Measurements from ENCODE around the gene DLG1. TPM values are rescaled to one million over a fixed set of nuclear protein-coding genes. Genes with fewer than 3 reads are reported as not detected.

Gene DLG1
- total RNA-seq, 1 experiment from 2014 or later = 107 TPM

DNA sequence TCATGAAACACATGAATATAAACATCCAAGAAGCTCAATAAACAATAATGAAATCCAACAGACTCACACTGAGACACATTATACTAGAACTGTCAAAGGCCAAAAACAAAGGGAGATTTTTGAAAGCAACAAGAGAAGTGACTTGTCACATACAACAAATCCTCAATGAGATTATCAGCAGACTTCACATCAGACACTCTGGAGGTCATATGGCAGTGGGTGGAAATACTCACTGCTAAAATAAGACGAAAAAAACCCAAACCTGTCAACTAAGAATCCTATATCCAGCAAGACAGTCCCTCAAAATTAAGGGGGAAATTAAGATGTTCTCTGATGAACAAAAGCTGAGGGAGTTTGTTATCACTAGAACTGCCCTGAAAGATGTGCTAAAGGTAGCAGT is 143.4 kb downstream of the DLG1 start:
- TF ChIP-seq EZH2 (IDR thresholded peaks at IDR 0.05; ENCODE audit: borderline replicate concordance, low read depth, low read length, poor library complexity, severe bottlenecking) = no peak
- TF ChIP-seq, protein P1, sequence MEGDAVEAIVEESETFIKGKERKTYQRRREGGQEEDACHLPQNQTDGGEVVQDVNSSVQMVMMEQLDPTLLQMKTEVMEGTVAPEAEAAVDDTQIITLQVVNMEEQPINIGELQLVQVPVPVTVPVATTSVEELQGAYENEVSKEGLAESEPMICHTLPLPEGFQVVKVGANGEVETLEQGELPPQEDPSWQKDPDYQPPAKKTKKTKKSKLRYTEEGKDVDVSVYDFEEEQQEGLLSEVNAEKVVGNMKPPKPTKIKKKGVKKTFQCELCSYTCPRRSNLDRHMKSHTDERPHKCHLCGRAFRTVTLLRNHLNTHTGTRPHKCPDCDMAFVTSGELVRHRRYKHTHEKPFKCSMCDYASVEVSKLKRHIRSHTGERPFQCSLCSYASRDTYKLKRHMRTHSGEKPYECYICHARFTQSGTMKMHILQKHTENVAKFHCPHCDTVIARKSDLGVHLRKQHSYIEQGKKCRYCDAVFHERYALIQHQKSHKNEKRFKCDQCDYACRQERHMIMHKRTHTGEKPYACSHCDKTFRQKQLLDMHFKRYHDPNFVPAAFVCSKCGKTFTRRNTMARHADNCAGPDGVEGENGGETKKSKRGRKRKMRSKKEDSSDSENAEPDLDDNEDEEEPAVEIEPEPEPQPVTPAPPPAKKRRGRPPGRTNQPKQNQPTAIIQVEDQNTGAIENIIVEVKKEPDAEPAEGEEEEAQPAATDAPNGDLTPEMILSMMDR (conservative IDR thresholded peaks at IDR 0.05; ENCODE audit: low read depth, low read length) = no peak
- H3K36me3 ChIP-seq (ENCODE audit: insufficient read depth, low read length, poor library complexity, severe bottlenecking) = peaks cover 6% of the 10 kb centered on the region
- BruUV-seq (replicated peaks) = no TSS peak
- DNase-seq (ENCODE audit: low spot score) = peak; percentile 19
- peaks cover 30% of the 10 kb centered on the region for H3K9me3 ChIP-seq (ENCODE audit: low read depth, low read length, poor library complexity, severe bottlenecking)
- no peak overlapping the region for H3K27ac ChIP-seq (ENCODE audit: low read depth, low read length, poor library complexity, severe bottlenecking)
- no peaks in the 10 kb centered on the region for H3K27me3 ChIP-seq (replicated peaks; ENCODE audit: insufficient read depth, low read depth, low read length, poor library complexity)
- POLR2A ChIA-PET (ENCODE audit: low non-redundant PET) = no interaction called here
- H3K4me3 ChIP-seq (ENCODE audit: low read depth, low read length, poor library complexity, severe bottlenecking) = no peak overlapping the region
- H3K4me1 ChIP-seq (ENCODE audit: insufficient read depth, low read length, poor library complexity, severe bottlenecking) = peaks cover 14% of the 10 kb centered on the region
- intact Hi-C loops (cut with micrococcal nuclease; ENCODE audit: unreplicated experiment) = no loop called here
- CTCF ChIA-PET = no interaction called here

DNA sequence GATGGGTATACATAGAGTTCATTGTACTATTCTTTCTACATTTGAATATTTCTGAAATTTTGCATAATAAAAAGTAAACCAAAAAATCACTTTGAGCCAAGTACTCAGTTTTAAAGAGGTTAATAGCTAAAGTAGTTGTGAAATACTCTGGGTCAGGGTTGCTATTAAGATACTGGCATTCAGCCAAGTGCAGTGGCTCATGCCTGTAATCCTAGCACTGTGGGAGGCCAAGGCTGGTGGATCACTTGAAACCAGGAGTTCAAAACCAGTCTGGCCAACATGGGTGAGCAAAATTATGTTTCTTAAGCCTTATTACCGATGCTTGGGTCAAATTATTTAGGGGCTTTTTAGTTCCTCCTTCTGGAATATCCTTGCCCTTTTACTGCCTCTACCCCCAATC is 146.8 kb downstream of the DLG1 start:
- H3K4me3 ChIP-seq (ENCODE audit: low read depth, low read length, poor library complexity, severe bottlenecking) = no peak overlapping the region
- peaks cover 20% of the 10 kb centered on the region for H3K9me3 ChIP-seq (ENCODE audit: low read depth, low read length, poor library complexity, severe bottlenecking)
- ChIA-PET POLR2A (ENCODE audit: low non-redundant PET) (no interaction called here), CTCF (no interaction called here)
- no peak overlapping the region for H3K27ac ChIP-seq (ENCODE audit: low read depth, low read length, poor library complexity, severe bottlenecking)
- intact Hi-C loops (cut with micrococcal nuclease; ENCODE audit: unreplicated experiment) = no loop called here
- TF ChIP-seq EZH2 (IDR thresholded peaks at IDR 0.05; ENCODE audit: borderline replicate concordance, low read depth, low read length, poor library complexity, severe bottlenecking) = no peak
- no peaks in the 10 kb centered on the region for H3K27me3 ChIP-seq (replicated peaks; ENCODE audit: insufficient read depth, low read depth, low read length, poor library complexity)
- H3K4me1 ChIP-seq (ENCODE audit: insufficient read depth, low read length, poor library complexity, severe bottlenecking) = peaks cover 24% of the 10 kb centered on the region
- DNase-seq (ENCODE audit: low spot score) = peak; percentile 72
- peaks cover 6% of the 10 kb centered on the region for H3K36me3 ChIP-seq (ENCODE audit: insufficient read depth, low read length, poor library complexity, severe bottlenecking)
- no TSS peak for BruUV-seq (replicated peaks)

DNA sequence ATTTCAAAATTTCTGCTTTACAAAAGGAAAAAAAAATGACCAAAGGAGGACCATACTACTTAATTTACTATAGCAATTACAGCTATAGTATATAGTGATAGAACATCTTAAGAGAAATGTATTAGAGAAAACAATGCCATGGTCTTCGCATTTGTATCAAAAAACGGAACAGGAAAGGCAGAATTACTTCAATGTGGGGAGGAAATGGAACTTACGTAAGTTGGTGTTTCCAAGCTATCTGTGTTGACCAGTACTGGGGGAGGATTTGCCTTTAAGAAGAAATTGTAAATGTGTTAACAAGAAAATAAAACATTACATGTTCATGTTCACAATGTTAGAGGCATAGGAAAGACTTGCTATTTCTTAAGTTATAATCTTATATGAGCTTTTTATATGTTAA is 148.9 kb downstream of the DLG1 start:
- no peak for DNase-seq (ENCODE audit: low spot score)
- Histone ChIP-seq H3K27me3 (replicated peaks; ENCODE audit: insufficient read depth, low read depth, low read length, poor library complexity) (no peaks in the 10 kb centered on the region), H3K27ac (ENCODE audit: low read depth, low read length, poor library complexity, severe bottlenecking) (no peak overlapping the region), H3K4me1 (ENCODE audit: insufficient read depth, low read length, poor library complexity, severe bottlenecking) (peaks cover 24% of the 10 kb centered on the region), H3K4me3 (ENCODE audit: low read depth, low read length, poor library complexity, severe bottlenecking) (no peak overlapping the region), H3K36me3 (ENCODE audit: insufficient read depth, low read length, poor library complexity, severe bottlenecking) (no peaks in the 10 kb centered on the region), H3K9me3 (ENCODE audit: low read depth, low read length, poor library complexity, severe bottlenecking) (peaks cover 5% of the 10 kb centered on the region)
- intact Hi-C loops (cut with micrococcal nuclease; ENCODE audit: unreplicated experiment) = no loop called here
- ChIA-PET CTCF (no interaction called here), POLR2A (ENCODE audit: low non-redundant PET) (no interaction called here)
- BruUV-seq (replicated peaks) = no TSS peak
- no peak for TF ChIP-seq EZH2 (IDR thresholded peaks at IDR 0.05; ENCODE audit: borderline replicate concordance, low read depth, low read length, poor library complexity, severe bottlenecking)
- TF ChIP-seq, protein P1 (conservative IDR thresholded peaks at IDR 0.05; ENCODE audit: low read depth, low read length) = no peak

DNA sequence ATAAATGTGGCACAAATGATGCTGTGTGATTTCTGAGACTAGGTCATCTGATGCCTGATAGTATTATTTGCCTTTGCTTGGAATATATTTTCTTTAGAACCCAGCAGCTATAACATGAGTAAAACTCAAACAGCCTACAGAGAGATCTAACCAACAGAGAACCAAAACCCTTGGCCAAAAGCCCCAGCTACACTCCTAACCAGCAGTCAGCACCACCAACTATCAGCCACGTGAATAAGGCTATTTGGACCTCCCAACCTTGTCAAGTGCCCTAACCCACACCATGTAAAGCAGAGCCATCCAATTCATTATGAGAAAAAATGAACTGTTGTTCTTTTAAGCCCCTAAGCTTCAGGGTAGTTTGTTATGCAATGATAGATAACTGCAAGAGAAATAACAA is 154.2 kb downstream of the DLG1 start:
- Histone ChIP-seq H3K36me3 (ENCODE audit: insufficient read depth, low read length, poor library complexity, severe bottlenecking) (peaks cover 17% of the 10 kb centered on the region), H3K4me3 (ENCODE audit: low read depth, low read length, poor library complexity, severe bottlenecking) (no peak overlapping the region), H3K27ac (ENCODE audit: low read depth, low read length, poor library complexity, severe bottlenecking) (no peak overlapping the region), H3K27me3 (replicated peaks; ENCODE audit: insufficient read depth, low read depth, low read length, poor library complexity) (no peaks in the 10 kb centered on the region), H3K4me1 (ENCODE audit: insufficient read depth, low read length, poor library complexity, severe bottlenecking) (peaks cover 2% of the 10 kb centered on the region), H3K9me3 (ENCODE audit: low read depth, low read length, poor library complexity, severe bottlenecking) (peaks cover 5% of the 10 kb centered on the region)
- no peak for DNase-seq (ENCODE audit: low spot score)
- ChIA-PET CTCF (no interaction called here), POLR2A (ENCODE audit: low non-redundant PET) (no interaction called here)
- TF ChIP-seq, protein P1 (conservative IDR thresholded peaks at IDR 0.05; ENCODE audit: low read depth, low read length) = no peak
- TF ChIP-seq EZH2 (IDR thresholded peaks at IDR 0.05; ENCODE audit: borderline replicate concordance, low read depth, low read length, poor library complexity, severe bottlenecking) = no peak
- BruUV-seq (replicated peaks) = no TSS peak
- intact Hi-C loops (cut with micrococcal nuclease; ENCODE audit: unreplicated experiment) = no loop called here
